DND-41 (cell line): Measurements from ENCODE around the gene PSTPIP1.

Experiments
- EZH2 ChIP-seq: IDR thresholded peaks from 3 replicates; pipeline ENCODE4 v1.6.1; 2012; ENCODE audit warnings: borderline replicate concordance, low read depth, mild to moderate bottlenecking, moderate library complexity, low read length, inconsistent platforms; ENCODE audit not compliant: severe bottlenecking
- TF ChIP-seq, protein P1 (sequence below): IDR thresholded peaks from 2 replicates; pipeline ENCODE4 v1.5.1; 2012; ENCODE audit warnings: borderline replicate concordance, low read length, moderate library complexity, mild to moderate bottlenecking; ENCODE audit not compliant: poor library complexity, severe bottlenecking; ENCODE audit errors: extremely low read depth

DNA sequence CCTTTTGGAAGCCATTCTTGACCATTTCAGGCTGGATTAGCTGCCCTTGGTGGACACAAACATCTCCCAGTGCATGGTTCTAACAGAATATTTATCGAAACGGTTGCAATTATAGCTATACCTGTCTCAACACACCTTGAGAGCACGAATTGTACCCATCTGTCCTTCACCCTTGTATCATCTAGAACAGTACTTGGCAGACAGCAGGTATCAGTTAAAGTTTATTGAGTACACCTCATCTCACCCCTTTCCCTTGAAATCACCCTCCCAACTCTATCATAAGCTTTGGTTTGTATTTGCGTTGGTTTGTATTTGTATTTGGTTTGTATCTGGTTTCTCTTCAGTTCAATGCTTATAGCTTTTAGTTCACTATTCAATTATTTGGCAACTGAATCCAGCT lies 63.5 kb downstream of the PSTPIP1 start:
- TF ChIP-seq, protein P1, sequence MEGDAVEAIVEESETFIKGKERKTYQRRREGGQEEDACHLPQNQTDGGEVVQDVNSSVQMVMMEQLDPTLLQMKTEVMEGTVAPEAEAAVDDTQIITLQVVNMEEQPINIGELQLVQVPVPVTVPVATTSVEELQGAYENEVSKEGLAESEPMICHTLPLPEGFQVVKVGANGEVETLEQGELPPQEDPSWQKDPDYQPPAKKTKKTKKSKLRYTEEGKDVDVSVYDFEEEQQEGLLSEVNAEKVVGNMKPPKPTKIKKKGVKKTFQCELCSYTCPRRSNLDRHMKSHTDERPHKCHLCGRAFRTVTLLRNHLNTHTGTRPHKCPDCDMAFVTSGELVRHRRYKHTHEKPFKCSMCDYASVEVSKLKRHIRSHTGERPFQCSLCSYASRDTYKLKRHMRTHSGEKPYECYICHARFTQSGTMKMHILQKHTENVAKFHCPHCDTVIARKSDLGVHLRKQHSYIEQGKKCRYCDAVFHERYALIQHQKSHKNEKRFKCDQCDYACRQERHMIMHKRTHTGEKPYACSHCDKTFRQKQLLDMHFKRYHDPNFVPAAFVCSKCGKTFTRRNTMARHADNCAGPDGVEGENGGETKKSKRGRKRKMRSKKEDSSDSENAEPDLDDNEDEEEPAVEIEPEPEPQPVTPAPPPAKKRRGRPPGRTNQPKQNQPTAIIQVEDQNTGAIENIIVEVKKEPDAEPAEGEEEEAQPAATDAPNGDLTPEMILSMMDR = no peak
- TF ChIP-seq EZH2 = no peak
